Renal cortical epithelial cell (primary cell): ENCODE results near the gene SPIN4. TPM values are rescaled to one million over a fixed set of nuclear protein-coding genes. Genes with fewer than 3 reads are reported as not detected.
A peak's percentile ranks its signal among the peaks of the same experiment; 100 is the strongest.
"Not testable (repeated sequence)": the region's sequence is repeated elsewhere in the genome, so short reads cannot be mapped to it uniquely, and the experiment has no call there.

Source experiments
- DNase-seq: peaks from one replicate; pipeline ENCODE4 v3.0.0-alpha.2; 2011; ENCODE audit warnings: low read depth
- total RNA-seq: library from RNA; depleted of rRNA; stranded (reverse); fragments of >200 nt; gene quantifications from 2 replicates; pipeline ENCODE4 v1.2.3, GENCODE V29; 2014

SPIN4 gene
- total RNA-seq: 1.7 and 2.9 TPM in 2 replicates

GRCh38 chrX:63350941-63351616 is at the start of gene SPIN4:
TSS of gene SPIN4 (minus strand) at chrX:63351332. CDS start at chrX:63350819, 513 bp downstream.
- peak; percentile 56 for DNase-seq

- no peak for DNase-seq
Measured at GRCh38 chrX:63400340-63400739, 49.2 kb upstream of the SPIN4 start.

GRCh38 chrX:63394872-63395271 is 43.7 kb upstream of the SPIN4 start:
- no peak for DNase-seq

GRCh38 chrX:63393094-63393493 is 42.0 kb upstream of the SPIN4 start:
- not testable (repeated sequence) for DNase-seq

GRCh38 chrX:63387411-63387810 is 36.3 kb upstream of the SPIN4 start:
- DNase-seq: no peak

GRCh38 chrX:63384263-63384662 is 33.1 kb upstream of the SPIN4 start:
- DNase-seq: not testable (repeated sequence)

- DNase-seq: not testable (repeated sequence)
Measured at GRCh38 chrX:63373012-63373411, 21.9 kb upstream of the SPIN4 start.

GRCh38 chrX:63367699-63368098 is 16.6 kb upstream of the SPIN4 start:
- not testable (repeated sequence) for DNase-seq

GRCh38 chrX:63363788-63364187 is 12.7 kb upstream of the SPIN4 start:
- DNase-seq: no peak

- DNase-seq: no peak
Measured at GRCh38 chrX:63361494-63361893, 10.4 kb upstream of the SPIN4 start.

- DNase-seq: no peak
Measured at GRCh38 chrX:63354484-63354883, 3.4 kb upstream of the SPIN4 start.

- DNase-seq: peak; percentile 1
Measured at GRCh38 chrX:63350465-63350877, 661 bp downstream of the SPIN4 start.

- no peak for DNase-seq
Measured at GRCh38 chrX:63349307-63349706, 1.8 kb downstream of the SPIN4 start.

- DNase-seq: peak; percentile 10
Measured at GRCh38 chrX:63330681-63331080, 20.5 kb downstream of the SPIN4 start.

GRCh38 chrX:63327788-63328187 is 23.3 kb downstream of the SPIN4 start:
- no peak for DNase-seq

GRCh38 chrX:63299596-63299995 is 51.5 kb downstream of the SPIN4 start:
- no peak for DNase-seq
